Activated CD4-positive, CD25-positive, alpha-beta regulatory T cell treated with anti-CD3 and anti-CD28 coated beads, Interleukin-2, amount 50 U/mL, for 16 hours (primary cell): ENCODE measurements around the gene CDH15.
"Not testable (repeated sequence)": the region's sequence is repeated elsewhere in the genome, so short reads cannot be mapped to it uniquely, and the experiment has no call there.

Experiments
- DNase-seq: peaks from one replicate; pipeline ENCODE4 v3.0.0-alpha.2; 2020; ENCODE audit warnings: low read depth, low spot score

Gene CDH15

DNA sequence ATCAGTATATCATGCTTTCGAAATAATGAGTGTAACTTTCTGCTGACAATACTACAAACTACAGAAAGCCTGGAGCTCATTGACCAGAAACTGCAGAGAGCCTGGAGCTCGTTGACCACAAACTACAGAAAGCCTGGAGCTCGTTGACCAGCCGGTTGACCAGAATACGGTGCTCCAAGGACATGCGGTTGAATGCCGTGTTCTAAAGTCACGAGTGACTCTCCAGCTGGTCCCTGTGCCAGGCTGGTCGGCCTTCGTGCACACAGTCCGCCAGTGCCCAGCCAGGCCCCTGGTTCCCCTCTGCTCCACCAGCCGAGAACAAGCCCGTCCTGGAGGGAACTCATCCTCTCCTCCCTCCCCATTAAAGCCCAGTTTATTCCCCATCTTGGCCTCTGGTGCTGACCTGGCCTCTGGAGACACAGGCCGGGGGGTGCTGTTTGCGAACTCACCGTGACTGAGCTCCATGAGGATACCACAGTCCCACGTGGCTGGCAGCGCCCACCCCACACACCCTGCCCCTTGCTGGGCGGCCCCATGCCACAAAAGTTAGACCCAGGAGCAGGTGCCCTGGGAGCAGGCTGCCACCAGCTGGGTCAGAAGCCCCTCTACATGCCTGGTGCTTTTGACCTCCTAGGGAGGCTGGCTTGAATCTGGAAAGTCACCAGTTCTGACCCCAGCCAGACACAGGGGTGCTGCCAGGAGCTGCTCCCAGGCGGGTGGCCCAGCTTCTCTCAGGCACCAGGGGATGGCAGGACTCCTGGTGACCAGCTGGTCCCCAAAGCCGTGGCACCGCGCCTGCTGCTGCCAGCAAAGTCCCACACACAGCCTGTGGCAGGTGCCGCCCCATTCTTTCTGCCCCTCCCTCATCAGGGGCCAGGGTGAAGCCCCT, 15.5 kb upstream of the CDH15 start:
- DNase-seq = no peak

DNA sequence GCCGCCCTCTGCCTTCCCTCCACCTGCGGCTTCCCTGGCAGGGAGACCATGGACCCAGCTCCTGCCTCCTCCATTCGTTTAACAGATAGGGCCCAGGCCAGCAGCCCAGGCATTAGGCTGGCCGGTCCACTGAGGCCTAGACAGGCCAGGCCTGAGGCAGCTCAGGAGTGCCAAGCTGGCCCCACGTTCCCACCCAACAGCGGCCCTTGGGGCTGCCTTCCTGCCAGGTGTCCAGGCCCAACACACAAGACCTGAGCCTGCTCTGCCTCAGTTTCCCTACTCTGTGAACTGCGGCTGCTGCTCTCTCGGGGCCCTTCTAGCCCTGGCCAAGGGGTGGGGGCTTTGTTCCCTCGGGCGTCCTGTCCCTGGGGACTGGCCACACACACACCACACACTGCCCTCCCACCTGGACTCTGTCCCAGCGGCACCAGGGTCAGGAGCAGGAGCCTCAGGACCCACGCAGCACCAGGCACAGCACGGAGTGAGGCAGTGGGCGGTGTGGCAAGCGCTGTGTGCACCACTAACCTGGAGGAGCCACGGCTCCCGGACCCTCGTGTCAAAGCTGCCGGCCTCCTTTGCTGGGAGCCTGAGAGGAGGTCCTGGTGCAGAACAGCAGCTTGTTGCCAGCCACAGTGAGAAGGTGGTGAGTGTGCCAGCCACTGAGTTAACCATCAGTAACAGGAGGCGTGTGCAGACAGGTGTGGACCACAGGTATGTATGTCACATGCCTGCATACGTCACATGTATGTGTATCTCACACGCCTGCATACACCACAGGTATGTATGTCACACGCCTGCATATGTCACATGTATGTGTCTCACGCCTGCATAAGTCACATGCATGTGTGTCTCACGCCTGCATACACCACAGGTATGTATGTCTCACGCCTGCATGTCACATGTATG, 14.6 kb upstream of the CDH15 start:
- no peak for DNase-seq

DNA sequence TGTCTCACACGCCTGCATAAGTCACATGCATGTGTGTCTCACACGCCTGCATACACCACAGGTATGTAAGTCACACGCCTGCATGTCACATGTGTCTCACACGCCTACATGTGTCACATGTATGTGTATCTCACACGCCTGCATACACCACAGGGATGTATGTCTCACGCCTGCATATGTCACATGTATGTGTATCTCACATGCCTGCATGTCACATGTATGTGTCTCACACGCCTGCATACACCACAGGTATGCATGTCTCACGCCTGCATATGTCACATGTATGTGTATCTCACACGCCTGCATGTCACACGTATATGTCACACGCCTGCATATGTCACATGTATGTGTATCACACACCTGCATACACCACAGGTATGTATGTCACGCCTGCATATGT, 13.8 kb upstream of the CDH15 start:
- no peak for DNase-seq

DNA sequence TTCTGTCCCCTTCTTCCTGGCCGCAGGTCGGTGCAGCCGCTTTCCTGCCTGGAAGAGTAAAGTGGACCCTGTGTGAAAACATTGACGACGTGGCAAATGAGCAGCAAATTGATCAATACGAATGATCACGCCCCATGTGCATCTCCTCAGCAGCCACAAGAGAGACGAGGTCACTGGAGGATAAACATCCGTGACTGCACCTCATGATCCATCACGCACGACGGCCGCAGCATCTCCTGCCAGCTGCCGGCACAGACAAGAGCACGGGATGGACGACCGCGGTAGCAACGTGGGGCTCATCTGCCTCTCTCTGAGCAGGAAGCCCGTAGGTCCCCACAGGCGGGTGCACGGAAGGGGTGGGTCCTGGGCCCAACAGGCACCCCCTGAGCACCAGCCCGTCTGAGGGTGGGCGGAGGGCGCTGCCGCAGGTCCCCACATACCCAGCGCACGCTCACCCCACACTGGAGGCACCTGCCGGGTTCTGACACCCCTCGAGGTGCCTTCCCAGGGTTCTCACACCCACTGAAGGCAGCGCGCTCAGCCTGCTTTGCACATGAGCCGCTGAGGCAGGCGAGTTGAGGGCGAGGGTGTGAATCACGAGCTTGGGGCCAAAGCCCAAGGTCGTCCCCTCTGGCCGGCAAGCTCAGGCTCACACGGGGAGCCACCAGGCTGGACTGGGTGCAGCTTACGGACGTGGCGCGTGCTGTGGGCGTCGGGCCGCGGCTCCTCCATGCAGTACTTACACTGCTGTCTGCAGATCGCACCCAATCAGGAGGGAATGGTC, 12.3 kb upstream of the CDH15 start:
- no peak for DNase-seq

DNA sequence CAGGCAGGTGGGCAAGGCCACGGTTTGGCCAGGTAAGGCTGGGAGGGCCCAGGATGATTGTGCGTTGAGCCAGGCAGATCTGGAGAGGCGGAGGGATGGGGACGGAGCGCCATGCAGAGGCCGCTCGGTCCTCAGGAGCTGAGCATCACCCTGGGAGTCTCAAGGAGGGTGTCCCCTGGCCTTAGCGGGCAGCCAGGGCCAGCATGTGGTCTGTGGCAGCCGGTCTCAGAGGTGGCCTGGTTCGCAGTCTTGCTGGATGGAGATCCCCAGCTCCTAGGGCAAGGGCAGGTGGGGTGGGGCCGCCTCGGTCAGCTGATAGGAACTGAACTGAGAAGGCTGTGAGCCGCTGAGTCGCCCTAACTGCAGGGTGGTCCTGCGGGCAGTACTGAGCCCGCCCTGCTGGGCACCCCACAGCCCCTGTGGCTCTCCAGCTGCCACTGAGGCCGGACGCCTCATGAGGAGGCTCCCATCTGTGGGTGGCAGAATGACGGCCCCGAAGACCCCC, 11.6 kb upstream of the CDH15 start:
- no peak for DNase-seq

DNA sequence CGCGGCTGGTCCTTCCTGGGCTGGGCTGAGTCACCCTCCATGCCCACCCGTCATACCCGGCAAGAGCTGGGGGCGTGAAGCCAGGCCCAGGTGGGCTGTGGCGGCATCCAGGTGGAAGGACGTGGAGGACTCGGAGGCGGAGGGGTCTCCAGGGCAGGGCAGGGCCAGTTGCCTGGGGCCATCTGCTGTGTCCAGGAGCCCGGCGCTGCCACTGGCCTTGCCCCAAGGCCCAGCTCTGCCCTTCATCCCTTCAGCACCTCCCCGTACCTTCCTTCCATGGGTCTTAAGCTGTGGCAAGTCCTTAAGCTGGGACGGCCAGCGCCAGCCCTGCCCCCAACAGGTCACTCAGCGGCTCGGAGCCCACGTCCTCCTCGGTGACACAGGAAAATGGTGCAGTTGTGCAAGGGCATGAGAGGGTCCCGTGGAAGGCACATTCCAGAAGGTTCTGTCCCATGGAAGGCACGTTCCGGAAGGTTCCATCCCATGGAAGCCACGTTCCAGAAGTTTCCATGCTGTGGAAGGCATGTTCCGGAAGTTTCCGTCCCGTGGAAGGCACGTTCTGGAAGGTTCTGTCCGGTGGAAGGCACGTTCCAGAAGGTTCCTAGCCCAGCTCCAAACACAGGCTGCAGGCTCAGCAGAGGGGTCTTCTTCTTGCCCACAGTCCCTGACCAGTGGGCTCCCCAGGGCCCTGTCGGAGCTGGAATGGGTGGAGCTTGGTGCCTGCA, 10.4 kb upstream of the CDH15 start:
- no peak for DNase-seq

DNA sequence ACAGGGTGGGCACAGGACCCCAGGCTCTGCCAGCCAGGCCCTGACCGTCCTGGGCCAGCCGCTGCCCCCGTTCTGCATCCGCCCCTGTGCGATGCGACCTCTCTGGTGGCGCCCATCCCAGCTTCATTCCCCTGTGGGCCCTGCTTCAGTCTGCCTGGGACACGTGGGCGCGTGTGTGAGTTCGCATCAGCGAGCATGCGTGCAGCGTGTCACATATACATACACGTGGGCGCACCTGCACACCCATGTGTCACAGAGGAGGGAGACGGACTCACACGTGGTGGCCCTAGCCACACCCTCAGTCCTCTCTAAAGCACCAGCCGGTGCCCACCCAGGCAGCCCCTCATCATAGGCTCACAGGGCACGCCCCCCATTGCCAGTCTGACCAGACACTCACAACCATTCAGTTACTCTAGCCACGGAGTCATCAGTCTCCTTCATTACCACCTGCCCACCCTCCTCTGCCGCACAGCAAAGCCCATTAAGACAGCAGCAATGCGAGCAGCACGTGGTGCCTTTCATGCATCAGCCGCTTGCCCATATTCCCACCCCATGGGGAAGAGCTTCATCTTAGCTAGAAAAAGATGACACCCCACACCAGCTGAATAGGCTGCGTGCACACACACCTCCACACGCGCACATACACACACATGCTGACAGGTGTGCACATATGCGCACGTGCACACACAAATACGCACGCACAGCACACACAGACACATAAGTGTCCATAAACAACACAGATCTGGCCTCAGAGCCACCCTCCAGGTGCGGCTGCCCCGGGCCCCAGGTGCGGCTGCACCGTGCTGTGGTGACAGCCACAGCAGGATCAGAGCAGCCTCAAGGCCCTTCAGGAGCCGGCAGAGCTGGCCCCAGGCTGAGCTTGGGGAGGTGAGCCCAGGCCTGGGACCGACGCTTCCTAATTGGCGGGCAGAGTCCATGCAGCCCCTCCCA, 9.5 kb upstream of the CDH15 start:
- no peak for DNase-seq

DNA sequence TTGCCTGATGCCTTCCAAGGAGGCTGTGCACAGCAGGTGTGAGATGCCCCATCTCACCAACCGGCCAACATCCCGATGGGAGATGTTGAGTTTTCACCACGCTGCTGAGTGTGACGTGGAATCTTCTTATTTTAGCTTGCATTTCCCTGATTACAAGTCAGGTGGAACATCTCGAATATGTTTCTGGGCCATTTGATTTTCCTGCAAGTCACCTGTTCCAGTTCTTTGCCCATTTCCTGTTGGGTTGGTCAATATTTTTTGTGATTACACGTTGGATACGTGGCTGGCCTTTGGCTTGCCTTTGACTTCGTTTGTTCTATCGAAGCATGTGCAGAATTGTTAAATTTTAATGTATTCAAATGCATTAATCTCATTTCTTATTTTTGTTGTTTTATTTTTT, 8.3 kb upstream of the CDH15 start:
- DNase-seq = no peak

DNA sequence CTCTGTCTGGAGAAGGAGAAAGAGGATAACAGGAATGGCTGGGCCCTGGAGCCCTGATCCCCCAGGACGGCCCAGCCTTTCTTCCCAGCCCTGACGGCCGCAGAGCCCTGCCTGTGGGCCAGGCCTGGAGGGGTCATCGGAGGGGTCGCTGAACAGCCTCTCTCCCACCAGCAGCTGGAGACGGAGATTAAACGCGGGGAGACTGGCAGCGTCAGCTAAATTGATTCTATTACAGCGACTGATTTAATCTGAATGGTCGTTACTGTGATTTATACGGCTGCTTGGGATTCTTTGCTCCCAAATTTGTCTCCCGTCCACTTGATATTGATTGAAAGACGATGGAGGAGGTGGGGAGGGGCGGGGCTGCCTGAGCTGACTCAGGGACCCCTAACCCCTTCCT, 7.1 kb upstream of the CDH15 start:
- no peak for DNase-seq

DNA sequence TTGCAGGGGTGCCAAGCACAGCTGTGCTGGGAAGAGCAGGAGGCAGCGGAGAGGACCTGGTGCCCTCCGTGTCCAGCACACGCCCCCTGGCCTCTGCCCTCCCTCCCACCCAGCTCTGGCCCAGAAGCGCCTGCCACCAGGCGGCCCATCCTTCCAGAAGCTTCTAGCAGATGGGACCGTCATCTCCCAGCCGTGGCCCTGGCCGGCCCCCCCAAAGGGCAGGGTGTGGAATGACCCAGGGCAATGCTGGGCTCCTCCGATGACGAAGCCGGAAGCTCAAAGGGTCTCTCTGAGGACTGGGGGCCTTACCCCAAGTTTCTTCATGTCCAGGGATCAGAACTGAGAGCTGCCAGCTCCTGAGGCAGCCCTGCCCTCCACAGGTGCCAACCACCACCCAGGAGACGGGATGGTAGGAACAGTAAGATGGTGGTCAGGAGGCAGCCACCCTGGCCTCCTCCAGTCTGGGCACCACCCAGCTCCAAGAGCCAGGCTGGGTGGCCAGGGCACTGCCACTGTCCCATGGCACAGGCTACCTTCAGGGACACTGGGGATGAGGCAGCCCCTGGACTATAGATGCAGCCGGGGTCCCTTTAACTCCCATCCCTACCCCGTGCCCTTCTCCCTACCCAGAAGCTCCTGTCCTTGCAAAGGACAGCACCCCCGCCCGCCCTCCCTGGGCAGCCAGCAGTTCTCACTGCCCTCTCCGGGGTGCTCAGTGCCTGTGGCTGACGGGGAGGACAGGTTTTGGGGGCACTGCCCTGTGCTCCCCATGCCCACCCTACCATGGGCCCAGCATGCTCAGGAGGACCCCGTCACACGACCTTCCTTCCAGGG, 6.5 kb upstream of the CDH15 start:
- DNase-seq = no peak

DNA sequence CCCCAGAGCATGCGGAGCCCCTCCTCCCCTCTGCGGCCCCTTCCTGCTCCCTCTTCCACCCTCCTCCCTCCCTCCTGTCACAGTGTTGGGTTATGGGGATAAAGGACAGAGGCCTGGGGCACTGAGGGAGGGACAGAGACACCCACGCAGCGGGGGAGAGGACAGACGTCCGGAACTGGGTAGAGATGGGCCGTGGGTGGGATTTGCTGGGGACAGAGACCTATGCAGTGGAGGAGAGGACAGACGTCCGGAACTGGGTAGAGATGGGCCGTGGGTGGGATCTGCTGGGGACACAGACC, 5.9 kb upstream of the CDH15 start:
- DNase-seq = not testable (repeated sequence)

DNA sequence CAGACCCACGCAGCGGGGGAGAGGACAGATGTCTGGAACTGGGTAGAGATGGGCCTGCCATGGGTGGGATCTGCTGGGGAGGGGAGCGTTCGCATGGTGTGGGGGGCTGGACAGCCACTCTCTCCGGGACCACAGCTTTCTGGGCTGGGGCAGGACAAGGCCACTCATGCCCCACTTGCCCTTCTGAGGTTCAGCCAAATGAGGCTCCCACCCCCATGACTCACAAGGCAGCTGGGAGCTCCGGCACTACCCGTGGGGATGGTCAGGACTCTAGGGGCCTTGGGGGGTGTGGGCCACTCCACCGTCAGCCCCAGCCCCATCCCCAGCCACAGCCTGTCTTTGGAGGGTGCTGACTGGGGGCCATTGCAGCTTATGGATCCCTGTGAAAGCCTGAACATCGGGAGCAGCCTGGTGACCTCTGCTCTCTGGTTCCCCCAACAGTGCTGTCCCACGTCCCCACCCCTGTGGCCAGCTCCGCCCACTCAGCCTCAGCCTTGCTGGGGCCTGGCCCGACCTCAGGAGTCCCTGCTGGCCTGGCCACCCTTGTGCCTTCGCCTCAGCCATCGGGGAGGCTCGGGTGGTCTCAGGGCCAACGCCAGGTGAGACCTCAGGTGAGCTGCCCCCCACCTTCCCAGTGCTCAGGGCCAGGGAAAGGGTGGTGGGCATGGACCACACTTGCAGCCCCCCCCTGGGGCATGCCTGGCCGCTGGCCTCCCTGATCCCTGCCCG, 4.7 kb upstream of the CDH15 start:
- DNase-seq = no peak

DNA sequence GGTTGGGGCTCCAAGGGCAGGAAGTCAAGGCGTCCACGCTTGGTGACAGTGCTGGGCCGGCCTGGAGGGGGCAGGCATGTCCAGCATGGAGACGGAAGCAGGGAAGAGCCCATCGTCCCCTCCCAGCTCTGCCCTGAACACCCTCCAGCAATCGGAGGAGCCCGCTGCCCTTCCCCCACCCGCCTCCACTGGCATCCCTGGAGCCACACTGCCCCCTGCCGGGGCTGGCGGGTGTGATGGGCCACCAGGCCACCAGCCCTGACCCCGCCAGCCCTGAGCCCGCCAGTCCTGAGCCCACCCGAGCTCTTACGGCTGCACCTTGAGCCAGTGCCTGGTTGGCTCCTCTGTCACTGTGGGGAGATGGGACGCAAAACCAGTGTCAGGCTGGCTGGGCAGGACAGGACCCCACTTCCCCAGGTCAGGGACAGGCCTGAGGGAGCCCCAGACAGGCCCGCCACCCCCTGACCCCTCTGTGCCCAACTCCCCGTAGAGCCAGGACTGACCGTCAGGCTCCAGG, 4.1 kb upstream of the CDH15 start:
- peak; percentile 74 for DNase-seq

DNA sequence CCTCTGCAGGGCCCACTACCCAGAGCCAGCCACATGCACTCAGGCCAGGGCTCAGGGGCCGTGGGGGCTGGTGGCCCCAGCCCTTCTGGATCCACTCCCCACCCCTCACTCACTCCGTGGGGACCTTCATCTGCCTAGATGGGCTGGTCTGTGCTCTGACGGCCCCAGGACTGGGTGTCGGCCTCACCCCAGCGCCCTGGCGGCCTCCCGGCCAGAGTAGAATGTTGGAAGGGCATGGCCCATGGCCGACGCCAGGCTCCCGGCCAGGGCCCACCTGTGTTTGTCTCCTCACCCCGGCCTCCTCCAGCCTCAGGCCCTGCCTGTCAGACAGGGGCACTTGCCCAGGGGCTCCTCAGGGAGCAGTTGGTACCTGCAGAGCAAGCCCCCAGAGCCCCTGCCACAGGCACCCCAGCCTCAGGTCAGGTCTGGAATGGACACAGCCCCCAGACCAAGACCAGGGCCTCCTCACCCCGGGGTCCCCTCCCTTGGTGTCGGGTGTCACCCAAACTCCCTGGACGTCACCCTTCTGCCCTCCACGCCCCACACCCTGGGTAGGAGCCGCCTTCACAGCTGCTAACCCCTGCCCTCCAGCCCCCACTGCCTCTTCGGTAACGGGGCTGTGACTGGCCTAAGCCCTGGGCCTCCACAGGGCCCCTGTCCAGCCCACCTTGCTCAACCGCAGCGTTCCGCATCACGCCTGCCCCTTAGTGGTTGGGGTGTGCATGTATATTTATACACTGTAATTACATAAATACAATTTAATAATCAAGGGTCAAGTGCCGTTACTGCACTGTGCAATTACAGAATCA, 3.0 kb upstream of the CDH15 start:
- DNase-seq = no peak

DNA sequence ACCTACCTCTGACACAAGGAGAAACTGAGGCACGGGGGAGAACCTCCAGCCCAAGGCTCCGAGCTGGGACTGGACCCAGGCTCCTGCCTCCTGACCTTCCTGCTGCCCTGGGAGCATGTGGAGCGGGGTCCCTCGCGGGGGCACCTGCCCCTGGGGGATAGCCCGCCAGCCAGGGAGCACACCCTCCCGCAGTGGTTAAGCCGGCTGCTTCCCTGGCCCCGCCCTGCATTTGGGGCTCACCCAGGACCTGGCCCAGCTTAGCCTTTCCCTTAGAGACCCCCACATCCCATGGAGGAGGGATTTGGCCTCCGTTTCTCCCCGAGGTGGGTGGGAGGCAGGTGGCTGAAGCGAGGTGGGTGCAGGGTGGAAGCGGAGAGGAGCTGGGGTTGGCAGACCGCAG, 1.8 kb upstream of the CDH15 start:
- DNase-seq = no peak

DNA sequence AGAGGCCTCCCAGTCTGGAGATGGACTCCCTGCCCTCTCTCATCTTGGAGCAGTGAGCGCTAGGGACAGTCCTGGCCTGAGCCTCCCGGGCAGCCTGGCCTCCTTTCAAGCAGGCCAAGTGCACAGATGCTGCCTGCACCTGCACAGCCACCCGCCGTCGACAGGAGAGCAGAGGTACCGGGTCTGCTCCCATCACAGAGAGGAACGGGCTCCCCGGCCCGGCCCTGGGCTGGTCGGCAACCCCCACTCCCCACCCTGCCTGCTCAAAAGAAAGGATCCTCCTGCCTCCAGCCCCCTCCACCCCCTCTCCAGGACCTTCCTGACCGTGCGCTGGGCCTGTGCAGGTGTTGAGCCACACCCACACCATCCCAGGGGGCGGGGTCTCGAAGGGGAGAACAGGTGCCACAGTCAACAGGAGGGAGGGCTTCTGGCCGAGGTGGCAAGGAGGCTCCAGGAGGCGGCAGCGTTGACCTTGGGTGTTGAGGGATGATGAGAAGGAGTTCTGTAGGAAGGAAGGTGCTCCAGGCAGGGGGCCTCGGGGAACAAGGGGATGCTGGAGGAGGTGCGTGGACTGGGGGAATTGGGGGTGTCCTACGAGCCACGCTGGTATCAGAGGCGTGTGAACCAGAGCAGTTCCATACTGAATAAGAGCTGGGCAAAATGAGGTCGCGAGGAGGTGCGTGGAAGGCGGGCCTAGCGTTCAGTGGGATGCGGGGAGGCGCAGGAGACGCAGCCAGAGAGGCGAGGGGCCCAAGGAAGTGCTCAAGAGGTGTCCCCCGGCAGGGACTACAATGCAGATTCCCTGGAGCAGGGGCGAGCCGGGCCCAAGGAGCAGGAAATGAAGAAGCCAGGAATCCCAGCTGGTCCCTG, 967 bp upstream of the CDH15 start:
- no peak for DNase-seq

DNA sequence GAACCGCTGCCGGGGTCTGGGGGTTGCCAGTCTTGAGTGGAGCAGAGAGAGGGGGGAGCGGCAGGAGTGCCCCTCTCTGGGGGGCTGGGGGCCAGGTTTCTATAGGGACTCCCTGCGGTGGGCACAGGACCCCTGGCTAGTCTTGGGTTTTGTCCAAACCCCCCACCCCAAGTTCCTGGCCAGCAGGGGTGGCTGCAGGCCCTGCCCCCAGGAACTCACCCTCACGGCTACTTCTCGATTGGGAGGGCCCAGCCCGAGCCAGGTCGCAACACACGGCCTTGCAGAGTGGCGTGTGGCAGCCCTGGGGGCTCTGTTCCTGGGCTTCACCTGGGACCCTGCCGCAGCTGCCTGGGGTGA, 601 bp downstream of the CDH15 start:
- DNase-seq = no peak
